Transverse colon (tissue), 4 donors: ENCODE data around the gene PET100.

Experiments used
- EP300 ChIP-seq: sonication (generic); formaldehyde crosslinking; IDR thresholded peaks from one replicate; pipeline ENCODE4 v1.6.1; 2017; ENCODE audit warnings: antibody characterized with exemption, low read depth
- POLR2A ChIP-seq: fragments of 450-650 bp; IDR thresholded peaks from one replicate; pipeline ENCODE4 v1.6.1; 2016; ENCODE audit warnings: antibody characterized with exemption, mild to moderate bottlenecking, moderate library complexity
- POLR2AphosphoS5 ChIP-seq, 3 donors: sonication (generic); formaldehyde crosslinking; IDR thresholded peaks; one replicate each; pipeline ENCODE4 v1.6.1; 2016; ENCODE audit warnings: antibody characterized with exemption in 3 of 3
- TF ChIP-seq, protein P1 (sequence below), 5 experiments: fragments of 200-600 bp in 3 of 5; fragments of 450-650 bp in 2 of 5; sonication (generic) in 3 of 5; IDR thresholded peaks; 1 replicate in 2 of 5; 2 replicates in 3 of 5; pipeline ENCODE4 v1.5.1; 2016 to 2017; ENCODE audit warnings: antibody characterized with exemption in 5 of 5, inconsistent platforms in 3 of 5, mild to moderate bottlenecking in 2 of 5, moderate library complexity in 1 of 5

DNA sequence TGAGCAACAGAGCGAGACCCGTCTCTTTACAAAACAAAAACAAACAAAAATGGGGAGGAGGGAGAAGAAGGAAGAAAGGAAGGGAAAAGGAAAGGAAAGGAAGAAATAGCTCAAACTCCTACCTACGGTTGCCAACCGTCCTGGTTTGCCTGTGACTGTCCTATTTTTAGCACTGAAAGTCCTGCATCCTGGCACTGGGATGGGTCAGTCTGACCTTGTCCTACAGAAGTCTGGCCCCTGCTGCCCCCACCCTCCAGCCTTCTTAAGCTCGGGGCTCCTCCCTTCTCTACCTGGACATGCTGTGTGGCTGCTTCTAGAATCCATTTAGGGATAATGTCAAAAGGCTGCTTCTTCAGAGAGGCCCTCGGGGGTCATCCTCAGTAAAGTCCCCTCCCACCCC, 6.1 kb downstream of the PET100 start:
- TF ChIP-seq, protein P1, sequence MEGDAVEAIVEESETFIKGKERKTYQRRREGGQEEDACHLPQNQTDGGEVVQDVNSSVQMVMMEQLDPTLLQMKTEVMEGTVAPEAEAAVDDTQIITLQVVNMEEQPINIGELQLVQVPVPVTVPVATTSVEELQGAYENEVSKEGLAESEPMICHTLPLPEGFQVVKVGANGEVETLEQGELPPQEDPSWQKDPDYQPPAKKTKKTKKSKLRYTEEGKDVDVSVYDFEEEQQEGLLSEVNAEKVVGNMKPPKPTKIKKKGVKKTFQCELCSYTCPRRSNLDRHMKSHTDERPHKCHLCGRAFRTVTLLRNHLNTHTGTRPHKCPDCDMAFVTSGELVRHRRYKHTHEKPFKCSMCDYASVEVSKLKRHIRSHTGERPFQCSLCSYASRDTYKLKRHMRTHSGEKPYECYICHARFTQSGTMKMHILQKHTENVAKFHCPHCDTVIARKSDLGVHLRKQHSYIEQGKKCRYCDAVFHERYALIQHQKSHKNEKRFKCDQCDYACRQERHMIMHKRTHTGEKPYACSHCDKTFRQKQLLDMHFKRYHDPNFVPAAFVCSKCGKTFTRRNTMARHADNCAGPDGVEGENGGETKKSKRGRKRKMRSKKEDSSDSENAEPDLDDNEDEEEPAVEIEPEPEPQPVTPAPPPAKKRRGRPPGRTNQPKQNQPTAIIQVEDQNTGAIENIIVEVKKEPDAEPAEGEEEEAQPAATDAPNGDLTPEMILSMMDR (IDR thresholded peaks at IDR 0.05) = no peak
- TF ChIP-seq POLR2A (no peak), EP300 (no peak), POLR2AphosphoS5 (IDR thresholded peaks at IDR 0.05) (no peak)
